ENCODE results near the gene KRTAP9-3. TPM values are rescaled to one million over a fixed set of nuclear protein-coding genes. Genes with fewer than 3 reads are reported as not detected.

The KRTAP9-3 gene
- total and polyA plus RNA-seq, 8 donors: not detected

- Histone ChIP-seq H3K4me1 (no peaks in the 10 kb centered on the region), H3K4me3 (no peak overlapping the region), H3K9me3 (no peaks in the 10 kb centered on the region), H3K36me3 (no peaks in the 10 kb centered on the region), H3K27ac (no peak overlapping the region), H3K27me3 (no peaks in the 10 kb centered on the region)
- DNase-seq: no peak
- ATAC-seq: no peak
- intact Hi-C loops (cut with DNase I): no loop called here
- TF ChIP-seq CTCF (IDR thresholded peaks at IDR 0.05): no peak
- 18 to 25% methylated on average over 1 of the region's 1 CpG for WGBS, 2 donors
- no peak for FAIRE-seq
Measured at GRCh38 chr17:41196068-41196467, 36.2 kb upstream of the KRTAP9-3 start.

GRCh38 chr17:41199421-41200078, 32.7 kb upstream of the KRTAP9-3 start:
- 34 to 49% methylated on average over 5 of the region's 5 CpGs for WGBS, 2 donors
- intact Hi-C loops (cut with DNase I): no loop called here
- Histone ChIP-seq H3K9me3 (no peaks in the 10 kb centered on the region), H3K36me3 (no peaks in the 10 kb centered on the region), H3K4me3 (no peak overlapping the region), H3K27me3 (no peaks in the 10 kb centered on the region), H3K4me1 (no peaks in the 10 kb centered on the region), H3K27ac (no peak overlapping the region)
- no peak for FAIRE-seq
- no peak for TF ChIP-seq CTCF (IDR thresholded peaks at IDR 0.05)
- ATAC-seq: no peak
- DNase-seq: no peak

- no peak for TF ChIP-seq CTCF (IDR thresholded peaks at IDR 0.05)
- Histone ChIP-seq H3K4me1 (no peaks in the 10 kb centered on the region), H3K4me3 (no peak overlapping the region), H3K9me3 (no peaks in the 10 kb centered on the region), H3K36me3 (no peaks in the 10 kb centered on the region), H3K27ac (no peak overlapping the region), H3K27me3 (no peaks in the 10 kb centered on the region)
- no peak for DNase-seq
- no peak for ATAC-seq
- intact Hi-C loops (cut with DNase I): no loop called here
- 27 to 36% methylated on average over 1 of the region's 1 CpG for WGBS, 2 donors
- no peak for FAIRE-seq
Measured at GRCh38 chr17:41211845-41212466, 20.3 kb upstream of the KRTAP9-3 start.

GRCh38 chr17:41212524-41213169, 19.6 kb upstream of the KRTAP9-3 start:
- no peak for FAIRE-seq
- Histone ChIP-seq H3K36me3 (no peaks in the 10 kb centered on the region), H3K9me3 (no peaks in the 10 kb centered on the region), H3K4me3 (no peak overlapping the region), H3K4me1 (no peaks in the 10 kb centered on the region), H3K27ac (no peak overlapping the region), H3K27me3 (no peaks in the 10 kb centered on the region)
- ATAC-seq: no peak
- 45 to 50% methylated on average over 7 of the region's 7 CpGs for WGBS, 2 donors
- DNase-seq: peak in 1 of 6 donors; percentile 44
- no peak for TF ChIP-seq CTCF (IDR thresholded peaks at IDR 0.05)
- intact Hi-C loops (cut with DNase I): no loop called here

GRCh38 chr17:41215681-41216080, 16.6 kb upstream of the KRTAP9-3 start:
- Histone ChIP-seq H3K4me3 (no peak overlapping the region), H3K36me3 (no peaks in the 10 kb centered on the region), H3K27ac (no peak overlapping the region), H3K27me3 (no peaks in the 10 kb centered on the region), H3K4me1 (no peaks in the 10 kb centered on the region), H3K9me3 (no peaks in the 10 kb centered on the region)
- intact Hi-C loops (cut with DNase I): no loop called here
- ATAC-seq (no peak), DNase-seq (no peak), FAIRE-seq (no peak)
- TF ChIP-seq CTCF (IDR thresholded peaks at IDR 0.05): no peak
- 39 to 45% methylated on average over 1 of the region's 1 CpG for WGBS, 2 donors

Data from pancreas (tissue), 10 donors.